HG03457 (cell line): ENCODE data around the gene C2CD4B.

Experiments
- ATAC-seq: cut with Tn5 transposase; IDR thresholded peaks from one replicate; pipeline ENCODE4 v1.9.1; 2021; ENCODE audit warnings: moderate number of reproducible peaks; ENCODE audit not compliant: unreplicated experiment

C2CD4B gene

GRCh38 chr15:62149729-62150128 lies 15.4 kb downstream of the C2CD4B start:
- ATAC-seq = no peak

GRCh38 chr15:62147551-62147950 lies 17.5 kb downstream of the C2CD4B start:
- ATAC-seq = no peak

GRCh38 chr15:62147149-62147548 lies 17.9 kb downstream of the C2CD4B start:
- no peak for ATAC-seq

GRCh38 chr15:62145015-62145735 lies 19.9 kb downstream of the C2CD4B start:
- ATAC-seq = no peak

- no peak for ATAC-seq
Measured at GRCh38 chr15:62142736-62143135, 22.3 kb downstream of the C2CD4B start.

- no peak for ATAC-seq
Measured at GRCh38 chr15:62141643-62142588, 23.2 kb downstream of the C2CD4B start.

GRCh38 chr15:62141200-62141599 lies 23.9 kb downstream of the C2CD4B start:
- ATAC-seq = no peak

- ATAC-seq = no peak
Measured at GRCh38 chr15:62138124-62138523, 27.0 kb downstream of the C2CD4B start.

GRCh38 chr15:62136911-62137865 lies 27.9 kb downstream of the C2CD4B start:
- ATAC-seq = no peak

- ATAC-seq = no peak
Measured at GRCh38 chr15:62135532-62136134, 29.5 kb downstream of the C2CD4B start.

GRCh38 chr15:62133141-62133540 lies 31.9 kb downstream of the C2CD4B start:
- no peak for ATAC-seq

- ATAC-seq = no peak
Measured at GRCh38 chr15:62128916-62129315, 36.2 kb downstream of the C2CD4B start.

- ATAC-seq = no peak
Measured at GRCh38 chr15:62126364-62126763, 38.7 kb downstream of the C2CD4B start.

GRCh38 chr15:62125773-62126172 lies 39.3 kb downstream of the C2CD4B start:
- ATAC-seq = no peak

- no peak for ATAC-seq
Measured at GRCh38 chr15:62124973-62125303, 40.1 kb downstream of the C2CD4B start.

- ATAC-seq = no peak
Measured at GRCh38 chr15:62124176-62124972, 40.7 kb downstream of the C2CD4B start.

GRCh38 chr15:62122249-62122648 lies 42.8 kb downstream of the C2CD4B start:
- no peak for ATAC-seq

GRCh38 chr15:62121273-62122015 lies 43.6 kb downstream of the C2CD4B start:
- no peak for ATAC-seq

GRCh38 chr15:62120776-62121175 lies 44.3 kb downstream of the C2CD4B start:
- no peak for ATAC-seq
